ENCODE measurements around the gene ADGRE3. TPM values are rescaled to one million over a fixed set of nuclear protein-coding genes. Genes with fewer than 3 reads are reported as not detected.

The ADGRE3 gene
- total and polyA plus RNA-seq, 2 of the 4 experiments (the other 2 are of a cell fraction) = not detected

DNA sequence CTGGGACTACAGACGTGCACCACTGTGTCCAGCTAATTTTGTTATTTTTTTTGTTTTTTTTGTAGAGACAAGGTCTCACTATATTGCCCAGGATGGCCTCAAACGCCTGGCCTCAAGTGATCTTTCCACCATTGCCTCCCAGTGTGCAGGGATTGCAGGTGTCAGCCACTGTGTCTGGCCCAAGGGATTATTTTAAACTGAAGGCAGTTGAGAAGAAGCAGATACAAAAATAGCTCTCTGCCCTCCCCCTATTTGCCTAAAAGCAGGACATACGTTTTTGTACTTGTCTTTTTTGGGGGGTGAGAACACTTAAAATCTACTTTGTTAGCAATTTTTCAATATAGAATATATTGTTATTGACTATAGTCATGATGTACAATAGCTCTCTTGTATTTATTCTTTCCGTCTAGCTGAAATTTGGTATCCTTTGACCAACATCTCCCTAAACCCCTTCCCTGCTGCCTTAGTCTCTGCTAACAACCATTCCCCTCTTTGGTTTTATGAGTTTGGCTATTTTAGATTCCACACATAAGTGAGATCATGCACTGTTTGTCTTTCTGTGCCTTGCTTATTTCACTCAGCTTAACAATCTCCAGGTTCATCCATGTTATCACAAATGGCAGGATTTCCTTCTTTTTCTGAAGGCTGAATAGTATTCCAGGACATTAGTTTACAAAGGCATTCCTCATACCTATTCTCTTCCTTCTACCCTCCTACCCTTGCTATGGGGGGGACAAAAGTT, 34.9 kb downstream of the ADGRE3 start:
- dilution Hi-C loops (cut with HindIII; ENCODE audit: low sequenced_read_pairs, unreplicated experiment) (no loop called here), in situ Hi-C loops (cut with MboI; ENCODE audit: low sequenced_read_pairs) (no loop called here), intact Hi-C loops (cut with micrococcal nuclease) (no loop called here)
- H3K4me1 ChIP-seq (ENCODE audit: control insufficient read depth, insufficient read depth, low read length) = no peaks in the 10 kb centered on the region
- TF ChIP-seq RFX5 (IDR thresholded peaks at IDR 0.05; ENCODE audit: low read depth, low read length) (no peak), FOS (IDR thresholded peaks at IDR 0.05; ENCODE audit: low read depth, low read length) (no peak), POLR2A (IDR thresholded peaks at IDR 0.05; ENCODE audit: low read depth, low read length) (no peak), CHD1 (IDR thresholded peaks at IDR 0.05; ENCODE audit: low read depth, low read length) (no peak), NFE2L2 (IDR thresholded peaks at IDR 0.05; ENCODE audit: low read depth, low read length) (no peak), MAZ (IDR thresholded peaks at IDR 0.05; ENCODE audit: borderline replicate concordance, low read depth, low read length) (no peak), MAFK (IDR thresholded peaks at IDR 0.05; ENCODE audit: low read depth, low read length) (no peak), SMC3 (IDR thresholded peaks at IDR 0.05; ENCODE audit: low read depth, low read length) (no peak), CEBPB (IDR thresholded peaks at IDR 0.05; ENCODE audit: low read depth, low read length) (no peak), MXI1 (IDR thresholded peaks at IDR 0.05; ENCODE audit: borderline replicate concordance, low read depth, low read length) (no peak), CTCF (conservative IDR thresholded peaks at IDR 0.05; ENCODE audit: low read depth, low read length) (no peak), BHLHE40 (IDR thresholded peaks at IDR 0.05; ENCODE audit: low read depth, low read length) (no peak), RAD21 (IDR thresholded peaks at IDR 0.05; ENCODE audit: low read length) (no peak), RCOR1 (IDR thresholded peaks at IDR 0.05; ENCODE audit: insufficient replicate concordance, low read length) (no peak)
- TF ChIP-seq, protein P1, sequence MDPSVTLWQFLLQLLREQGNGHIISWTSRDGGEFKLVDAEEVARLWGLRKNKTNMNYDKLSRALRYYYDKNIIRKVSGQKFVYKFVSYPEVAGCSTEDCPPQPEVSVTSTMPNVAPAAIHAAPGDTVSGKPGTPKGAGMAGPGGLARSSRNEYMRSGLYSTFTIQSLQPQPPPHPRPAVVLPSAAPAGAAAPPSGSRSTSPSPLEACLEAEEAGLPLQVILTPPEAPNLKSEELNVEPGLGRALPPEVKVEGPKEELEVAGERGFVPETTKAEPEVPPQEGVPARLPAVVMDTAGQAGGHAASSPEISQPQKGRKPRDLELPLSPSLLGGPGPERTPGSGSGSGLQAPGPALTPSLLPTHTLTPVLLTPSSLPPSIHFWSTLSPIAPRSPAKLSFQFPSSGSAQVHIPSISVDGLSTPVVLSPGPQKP (IDR thresholded peaks at IDR 0.05; ENCODE audit: borderline replicate concordance, low read depth, low read length) = no peak
- TF ChIP-seq, protein P2, sequence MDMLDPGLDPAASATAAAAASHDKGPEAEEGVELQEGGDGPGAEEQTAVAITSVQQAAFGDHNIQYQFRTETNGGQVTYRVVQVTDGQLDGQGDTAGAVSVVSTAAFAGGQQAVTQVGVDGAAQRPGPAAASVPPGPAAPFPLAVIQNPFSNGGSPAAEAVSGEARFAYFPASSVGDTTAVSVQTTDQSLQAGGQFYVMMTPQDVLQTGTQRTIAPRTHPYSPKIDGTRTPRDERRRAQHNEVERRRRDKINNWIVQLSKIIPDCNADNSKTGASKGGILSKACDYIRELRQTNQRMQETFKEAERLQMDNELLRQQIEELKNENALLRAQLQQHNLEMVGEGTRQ (IDR thresholded peaks at IDR 0.05; ENCODE audit: low read depth, low read length) = no peak
- H2BK15ac ChIP-seq (ENCODE audit: low read depth, low read length) = no peak overlapping the region
- no peak overlapping the region for H2AK9ac ChIP-seq (replicated peaks; ENCODE audit: low read depth, low read length, poor library complexity)
- BruUV-seq (replicated peaks) = no TSS peak
- H3K79me1 ChIP-seq (ENCODE audit: low read depth in 1 of 2, low read length in 2 of 2) = no peaks in the 10 kb centered on the region
- H4K91ac ChIP-seq (ENCODE audit: insufficient read depth, low read depth, low read length) = no peak overlapping the region
- no peak overlapping the region for H3K4me2 ChIP-seq (ENCODE audit: low read depth, low read length)
- no peak overlapping the region for H3K4me3 ChIP-seq (ENCODE audit: insufficient read depth, low read depth, low read length)
- DNase-seq = no peak
- no peak overlapping the region for H3K56ac ChIP-seq (ENCODE audit: extremely low read depth, insufficient read depth, low read length)
- no peak overlapping the region for H2BK5ac ChIP-seq (ENCODE audit: low read depth, low read length, poor library complexity, severe bottlenecking)
- H4K5ac ChIP-seq (ENCODE audit: low read depth, low read length) = no peak overlapping the region
- H3K27me3 ChIP-seq (ENCODE audit: control insufficient read depth, insufficient read depth, low read length) = no peaks in the 10 kb centered on the region
- no CpG with 5 or more reads among the region's 4 CpGs for WGBS, 2 experiments (ENCODE audit: extremely low coverage in 2 of 2, insufficient read length in 1 of 2)
- no peak overlapping the region for H3K18ac ChIP-seq (ENCODE audit: low read depth, low read length)
- no peak overlapping the region for H3K4ac ChIP-seq (ENCODE audit: low read depth, low read length)
- H3K9me1 ChIP-seq (ENCODE audit: insufficient read depth, low read length) = no peaks in the 10 kb centered on the region
- H3K14ac ChIP-seq (replicated peaks; ENCODE audit: low read depth, low read length) = no peak overlapping the region
- no peak overlapping the region for H3K23ac ChIP-seq (ENCODE audit: low read depth, low read length)
- H2BK120ac ChIP-seq (ENCODE audit: low read depth, low read length) = no peak overlapping the region
- H2AFZ ChIP-seq (replicated peaks; ENCODE audit: low read length, poor library complexity) = no peak overlapping the region
- no peak overlapping the region for H2BK20ac ChIP-seq (ENCODE audit: low read depth, low read length)
- ChIA-PET CTCF (no interaction called here), POLR2A (ENCODE audit: unreplicated experiment) (no interaction called here)
- H3K36me3 ChIP-seq (ENCODE audit: control insufficient read depth, insufficient read depth, low read length) = no peaks in the 10 kb centered on the region
- H3K9me3 ChIP-seq (ENCODE audit: control insufficient read depth, insufficient read depth, low read length) = no peaks in the 10 kb centered on the region; the same call in 1 of the 2 replicates
- H4K20me1 ChIP-seq (ENCODE audit: insufficient read depth, low read length) = no peaks in the 10 kb centered on the region
- H4K8ac ChIP-seq (ENCODE audit: low read depth in 2 of 2, low read length in 2 of 2) = no peak overlapping the region
- H3K9ac ChIP-seq (ENCODE audit: low read depth, low read length) = no peak overlapping the region
- no peak overlapping the region for H3K27ac ChIP-seq (ENCODE audit: insufficient read depth, low read length)
- no peak overlapping the region for H2AK5ac ChIP-seq (ENCODE audit: low read depth, low read length)
- no peak for ATAC-seq (ENCODE audit: low read depth)
